H1 (cell line): ENCODE measurements around the gene CD44. TPM values are rescaled to one million over a fixed set of nuclear protein-coding genes. Genes with fewer than 3 reads are reported as not detected.

ENCODE experiments used
- CTCF ChIA-PET: fragments of 300-600 bp; sonication (Branson Sonifier 250); formaldehyde crosslinking; loops from one replicate; lab custom pipeline; 2021; ENCODE audit not compliant: partially characterized antibody; lab: Charles Lee
- POLR2A ChIA-PET: fragments of 300-600 bp; sonication (Branson Sonifier 250); formaldehyde crosslinking; loops from one replicate; lab custom pipeline; 2021; ENCODE audit warnings: inconsistent platforms; ENCODE audit not compliant: partially characterized antibody; lab: Charles Lee
- DNase-seq, 2 experiments: peaks; one replicate each; pipeline versions ENCODE4 v3.0.0 to v3.0.0-alpha.2; 2010 to 2022; ENCODE audit warnings: low spot score in 2 of 2, low read depth in 1 of 2, mixed read lengths in 1 of 2
- FAIRE-seq: peaks from 2 replicates; lab custom pipeline; 2011; peaks lifted over from hg19 to GRCh38; lab: Jason Lieb, UNC
- H2AFZ ChIP-seq: 2 replicates; pipeline ENCODE4 v1.8.1; 2012; ENCODE audit warnings: low read length, inconsistent platforms
- H2AK5ac ChIP-seq: 2 replicates; pipeline ENCODE4 v1.6.1; 2013; ENCODE audit warnings: low read depth, low read length
- H2BK120ac ChIP-seq: replicated peaks from 2 replicates; pipeline ENCODE3; 2013; ENCODE audit warnings: low read depth, low read length, inconsistent platforms
- H2BK12ac ChIP-seq: 2 replicates; pipeline ENCODE4 v1.6.1; 2013; ENCODE audit warnings: low read depth, low read length
- H2BK15ac ChIP-seq: 2 replicates; pipeline ENCODE4 v1.6.1; 2013; ENCODE audit warnings: low read length
- H2BK20ac ChIP-seq: 2 replicates; pipeline ENCODE4 v1.6.1; 2013; ENCODE audit warnings: low read length
- H2BK5ac ChIP-seq: 2 replicates; pipeline ENCODE4 v1.6.1; 2013; ENCODE audit warnings: low read depth, low read length
- H3K14ac ChIP-seq: 2 replicates; pipeline ENCODE4 v1.6.1; 2013; ENCODE audit warnings: inconsistent platforms; ENCODE audit not compliant: insufficient read length
- H3K18ac ChIP-seq: 2 replicates; pipeline ENCODE4 v1.6.1; 2013; ENCODE audit warnings: low read length; ENCODE audit errors: extremely low read depth
- H3K23ac ChIP-seq: 2 replicates; pipeline ENCODE4 v1.6.1; 2013; ENCODE audit warnings: inconsistent platforms; ENCODE audit not compliant: insufficient read length
- H3K23me2 ChIP-seq: 2 replicates; pipeline ENCODE4 v1.6.1; 2013; ENCODE audit warnings: low read depth, low read length
- H3K27ac ChIP-seq: 2 replicates; pipeline ENCODE4 v1.6.1; 2011; ENCODE audit warnings: low read depth, low read length, inconsistent platforms
- H3K27me3 ChIP-seq, 4 experiments: replicated peaks in 1 of 4; 1 replicate in 1 of 4; 2 replicates in 3 of 4; pipeline versions ENCODE4 v1.6.1 to v1.8.1; 2011 to 2013; ENCODE audit warnings: low read length in 3 of 4, mild to moderate bottlenecking in 3 of 4, inconsistent platforms in 2 of 4, mixed read lengths in 2 of 4, moderate library complexity in 1 of 4; ENCODE audit not compliant: control insufficient read depth in 3 of 4, insufficient read depth in 3 of 4; ENCODE audit errors: extremely low read depth in 1 of 4
- H3K36me3 ChIP-seq, 4 experiments: 2 replicates each; pipeline versions ENCODE4 v1.6.1 to v1.8.1; 2011 to 2013; ENCODE audit warnings: mild to moderate bottlenecking in 4 of 4, low read length in 3 of 4, moderate library complexity in 2 of 4, control low read depth in 1 of 4, inconsistent platforms in 1 of 4; ENCODE audit not compliant: insufficient read depth in 4 of 4, control insufficient read depth in 2 of 4
- H3K4ac ChIP-seq: replicated peaks from 2 replicates; pipeline ENCODE3; 2013; ENCODE audit warnings: low read length, low read depth, mixed read lengths, inconsistent platforms; ENCODE audit not compliant: insufficient read length
- H3K4me1 ChIP-seq, 4 experiments: replicated peaks in 1 of 4; 1 replicate in 1 of 4; 2 replicates in 3 of 4; pipeline versions ENCODE4 v1.6.1 to v1.8.1; 2011 to 2013; ENCODE audit warnings: low read length in 3 of 4, inconsistent platforms in 2 of 4, mixed read lengths in 1 of 4; ENCODE audit not compliant: insufficient read depth in 4 of 4, control insufficient read depth in 3 of 4
- H3K4me2 ChIP-seq, 2 experiments: 2 replicates each; pipeline versions ENCODE4 v1.6.1 to v1.8.1; 2011 to 2013; ENCODE audit warnings: low read depth in 2 of 2, low read length in 2 of 2, control low read depth in 1 of 2, inconsistent platforms in 1 of 2, mild to moderate bottlenecking in 1 of 2; ENCODE audit not compliant: insufficient read depth in 1 of 2
- H3K4me3 ChIP-seq, 4 experiments: fragments of 200-600, 300-600 bp in 1 of 4; sonication (generic), shearing (Covaris generic), sonication (Bioruptor Twin) in 1 of 4; 2 replicates each; pipeline versions ENCODE4 v1.5.1 to v1.8.1; 2011 to 2016; ENCODE audit warnings: low read length in 4 of 4, low read depth in 3 of 4, control low read depth in 2 of 4, inconsistent platforms in 2 of 4, mild to moderate bottlenecking in 2 of 4, mixed read lengths in 1 of 4, moderate library complexity in 1 of 4; ENCODE audit not compliant: insufficient read depth in 2 of 4; ENCODE audit errors: extremely low read depth in 1 of 4
- H3K56ac ChIP-seq: replicated peaks from 2 replicates; pipeline ENCODE3; 2013; ENCODE audit warnings: low read depth, mild to moderate bottlenecking, mixed read lengths, low read length, inconsistent platforms; ENCODE audit not compliant: insufficient read length
- H3K79me1 ChIP-seq: 2 replicates; pipeline ENCODE4 v1.6.1; 2013; ENCODE audit warnings: low read depth, low read length, control low read depth
- H3K79me2 ChIP-seq, 2 experiments: 2 replicates each; pipeline versions ENCODE4 v1.6.1 to v1.8.1; 2012 to 2013; ENCODE audit warnings: low read length in 2 of 2, mild to moderate bottlenecking in 2 of 2, inconsistent platforms in 1 of 2; ENCODE audit not compliant: insufficient read depth in 2 of 2, control insufficient read depth in 1 of 2
- H3K9ac ChIP-seq, 4 experiments: replicated peaks in 1 of 4; 1 replicate in 1 of 4; 2 replicates in 3 of 4; pipeline versions ENCODE4 v1.6.1 to v1.8.1; 2011 to 2013; ENCODE audit warnings: low read depth in 3 of 4, low read length in 3 of 4, control low read depth in 2 of 4, mild to moderate bottlenecking in 2 of 4, moderate library complexity in 2 of 4, inconsistent platforms in 1 of 4; ENCODE audit errors: extremely low read depth in 1 of 4
- H3K9me3 ChIP-seq, 2 experiments: 2 replicates each; pipeline versions ENCODE4 v1.6.1 to v1.8.1; 2012 to 2013; ENCODE audit warnings: mild to moderate bottlenecking in 2 of 2, moderate library complexity in 2 of 2, control low read depth in 1 of 2, inconsistent platforms in 1 of 2, low read depth in 1 of 2, low read length in 1 of 2, mixed read lengths in 1 of 2; ENCODE audit not compliant: insufficient read depth in 2 of 2
- H4K20me1 ChIP-seq, 2 experiments: replicated peaks in 1 of 2; 2 replicates each; pipeline versions ENCODE3 to v1.8.1; 2011 to 2013; ENCODE audit warnings: inconsistent platforms in 2 of 2, low read length in 2 of 2, mild to moderate bottlenecking in 1 of 2; ENCODE audit not compliant: insufficient read depth in 2 of 2, control insufficient read depth in 1 of 2
- H4K5ac ChIP-seq: 2 replicates; pipeline ENCODE4 v1.6.1; 2013; ENCODE audit warnings: low read length, low read depth, mixed read lengths, inconsistent platforms; ENCODE audit not compliant: insufficient read length
- H4K8ac ChIP-seq: 2 replicates; pipeline ENCODE4 v1.8.0; 2013; ENCODE audit warnings: mild to moderate bottlenecking, moderate library complexity, low read length, inconsistent platforms; ENCODE audit not compliant: insufficient read depth; ENCODE audit errors: extremely low read depth
- H4K91ac ChIP-seq: replicated peaks from 2 replicates; pipeline ENCODE3; 2013; ENCODE audit warnings: low read length, mixed read lengths, inconsistent platforms; ENCODE audit not compliant: insufficient read length
- GABPA ChIP-seq: IDR thresholded peaks from 2 replicates; pipeline ENCODE4 v1.6.1; 2011; ENCODE audit warnings: mild to moderate bottlenecking, low read length, moderate library complexity, borderline replicate concordance; ENCODE audit not compliant: insufficient read depth
- GTF2F1 ChIP-seq: IDR thresholded peaks from 2 replicates; pipeline ENCODE4 v1.6.1; 2012; ENCODE audit warnings: low read depth, low read length, improper control_type of control experiment, borderline replicate concordance
- PHF8 ChIP-seq: fragments of 200-600 bp; sonication (generic); conservative IDR thresholded peaks from 2 replicates; pipeline ENCODE4 v1.7.1; 2012; ENCODE audit warnings: low read depth, mild to moderate bottlenecking, inconsistent platforms, low read length, moderate library complexity
- POLR2AphosphoS5 ChIP-seq: IDR thresholded peaks from 2 replicates; pipeline ENCODE4 v1.6.1; 2011; ENCODE audit warnings: low read depth, low read length
- RBBP5 ChIP-seq: IDR thresholded peaks from 2 replicates; pipeline ENCODE4 v1.7.1; 2012; ENCODE audit warnings: low read depth, mild to moderate bottlenecking, inconsistent platforms, low read length, moderate library complexity, borderline replicate concordance
- SAP30 ChIP-seq: fragments of 300-600 bp; sonication (generic); IDR thresholded peaks from 2 replicates; pipeline ENCODE4 v1.7.1; 2012; ENCODE audit warnings: low read length, moderate library complexity, mild to moderate bottlenecking, inconsistent platforms; ENCODE audit not compliant: insufficient read depth, insufficient replicate concordance
- SIX5 ChIP-seq: IDR thresholded peaks from 2 replicates; pipeline ENCODE4 v1.6.1; 2011; ENCODE audit warnings: mild to moderate bottlenecking, low read depth, low read length
- SUZ12 ChIP-seq: fragments of 200-600 bp; sonication (generic); IDR thresholded peaks from 2 replicates; pipeline ENCODE4 v1.6.1; 2012; ENCODE audit warnings: mild to moderate bottlenecking, inconsistent platforms, low read length, moderate library complexity, mixed read lengths
- ZNF274 ChIP-seq: IDR thresholded peaks from 2 replicates; pipeline ENCODE4 v1.7.0; 2012; ENCODE audit warnings: low read length, borderline replicate concordance; ENCODE audit errors: extremely low read depth
- WGBS, 2 experiments: shearing (Covaris generic) in 1 of 2; methylation state at CpG; one replicate each; pipeline versions ENCODE4 v1.1.6 to v1.1.7; 2013 to 2015; ENCODE audit warnings: low lambda C conversion rate in 2 of 2, mixed read lengths in 2 of 2, inconsistent platforms in 1 of 2, low coverage in 1 of 2, missing lambda C conversion rate in 1 of 2; ENCODE audit not compliant: insufficient replicate concordance in 2 of 2, insufficient coverage in 1 of 2, insufficient read length in 1 of 2; ENCODE audit errors: extremely low coverage in 1 of 2, missing lambda C conversion rate in 1 of 2; 5-methylcytosine and 5-hydroxymethylcytosine counted together
- polyA plus RNA-seq, 7 experiments: library from polyadenylated mRNA; depleted of rRNA in 3 of 7; stranded (reverse) in 5 of 7; unstranded in 2 of 7; fragments of >200 nt in 5 of 7; fragments of 200-250 nt in 2 of 7; gene quantifications; 1 replicate in 5 of 7; 2 replicates in 1 of 7; 4 replicates in 1 of 7; pipeline versions ENCODE4 v1.2.1 to v1.2.3, GENCODE V29; 2011 to 2013; ENCODE audit warnings: missing spikeins in 2 of 7, mixed read lengths in 2 of 7
- total RNA-seq: library from RNA; stranded (reverse); fragmentation: NEBNext Ultra II Directional; extraction: Animal tissue kit (Norgen Biotek cat#: 25700); gene quantifications from 2 replicates; pipeline ENCODE4 v1.2.1, GENCODE V29; 2021

Gene CD44
- total and polyA plus RNA-seq, 2 of the 8 experiments (the other 6 are each of a cell fraction or from before 2014, with no cell fraction given), result 11.8 to 13.7 TPM

DNA sequence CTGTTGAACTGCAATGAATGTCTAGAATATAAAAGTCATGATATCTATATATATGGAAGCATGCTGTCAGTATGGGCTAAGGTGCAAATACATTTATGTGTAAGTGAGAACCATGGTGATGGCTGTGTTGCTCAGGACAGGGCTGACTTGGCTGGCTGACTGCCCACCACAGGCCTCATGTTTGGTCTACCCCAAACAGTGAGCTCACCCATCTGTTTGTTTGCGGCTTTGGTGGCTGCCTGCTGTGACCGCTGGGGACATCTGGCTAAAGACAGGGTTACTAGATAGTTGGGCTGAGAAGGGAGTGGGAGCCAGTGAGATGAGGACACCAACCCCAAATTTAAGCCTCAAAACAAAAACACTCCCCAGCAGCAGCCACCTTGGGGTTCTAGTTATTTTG lies 6.3 kb downstream of the CD44 start:
- H3K56ac ChIP-seq, result no peak overlapping the region
- H3K27me3 ChIP-seq, result peaks cover 0 to 3% (median 3%) of the 10 kb centered on the region in 4 experiments; a peak in 5 of 7 replicates
- TF ChIP-seq SIX5 (no peak), GABPA (no peak), SAP30 (no peak), PHF8 (no peak), SUZ12 (no peak), POLR2AphosphoS5 (no peak), RBBP5 (no peak), ZNF274 (no peak), GTF2F1 (no peak)
- H4K8ac ChIP-seq, result no peak overlapping the region
- H2BK12ac ChIP-seq, result no peak overlapping the region
- no peak overlapping the region for H3K23ac ChIP-seq
- H3K23me2 ChIP-seq, result no peaks in the 10 kb centered on the region
- POLR2A ChIA-PET, result no interaction called here
- H2BK15ac ChIP-seq, result no peak overlapping the region
- no peak overlapping the region for H2BK5ac ChIP-seq
- FAIRE-seq, result no peak
- H3K18ac ChIP-seq, result no peak overlapping the region
- no peak overlapping the region for H3K4ac ChIP-seq
- H2AFZ ChIP-seq, result no peak overlapping the region
- no peaks in the 10 kb centered on the region for H3K79me2 ChIP-seq
- no peak overlapping the region for H3K9ac ChIP-seq
- H3K4me2 ChIP-seq, result no peak overlapping the region
- no peak overlapping the region for H4K5ac ChIP-seq
- H3K14ac ChIP-seq, result no peak overlapping the region
- H2BK20ac ChIP-seq, result no peak overlapping the region
- WGBS, 2 experiments, result 96% methylated on average over 2 of the region's 2 CpGs; no CpG with 5 or more reads in 1 of the 2 experiments
- CTCF ChIA-PET, result no interaction called here
- H4K91ac ChIP-seq, result no peak overlapping the region
- no peaks in the 10 kb centered on the region for H3K36me3 ChIP-seq
- no peak overlapping the region for H3K4me3 ChIP-seq
- H2AK5ac ChIP-seq, result no peak overlapping the region
- H4K20me1 ChIP-seq, result no peaks in the 10 kb centered on the region
- no peak for DNase-seq
- H2BK120ac ChIP-seq, result no peak overlapping the region
- no peaks in the 10 kb centered on the region for H3K9me3 ChIP-seq
- H3K79me1 ChIP-seq, result no peaks in the 10 kb centered on the region
- H3K27ac ChIP-seq, result no peak overlapping the region
- no peaks in the 10 kb centered on the region; a peak in 2 of 7 replicates for H3K4me1 ChIP-seq
